Activated CD4-positive, alpha-beta T cell treated with anti-CD3 and anti-CD28 coated beads, Interleukin-2, Interleukin-6, amounts not matched to agents 100 ng/mL and 50 ng/mL, durations not matched to agents 16 hours and 8 hours (primary cell): ENCODE measurements around the gene TPM4.
"Not testable (repeated sequence)": the region's sequence is repeated elsewhere in the genome, so short reads cannot be mapped to it uniquely, and the experiment has no call there.

Source experiments
- DNase-seq: peaks from one replicate; pipeline ENCODE4 v3.0.0-alpha.2; 2020

The TPM4 gene

GRCh38 chr19:16076154-16076957, at the start of gene TPM4:
Gene TPM4 (plus strand): TSS chr19:16076495. CDS start chr19:16076566, 71 bp downstream.
- DNase-seq: peak; percentile 96

DNA sequence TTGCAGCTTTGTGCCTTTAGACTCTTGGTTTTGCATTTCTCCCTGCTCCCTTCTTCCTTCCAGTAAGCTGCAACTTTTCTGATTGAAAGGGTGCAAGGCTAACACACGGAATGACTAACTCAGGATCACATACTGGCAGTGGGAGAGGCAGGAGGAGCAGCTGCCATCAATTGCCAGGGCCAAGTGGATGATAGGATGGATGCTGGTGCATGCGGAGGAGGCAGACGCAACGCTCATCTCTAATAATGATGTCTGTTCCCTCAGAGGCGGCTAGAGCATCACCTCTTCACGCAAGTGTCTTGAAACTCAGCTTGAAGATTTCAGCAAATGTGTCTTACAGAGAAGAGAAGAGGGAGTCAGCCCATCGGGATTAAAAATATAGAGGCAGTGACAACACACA, 49.5 kb upstream of the TPM4 start:
- no peak for DNase-seq

- DNase-seq: no peak
These were observed 48.8 kb upstream of the TPM4 start for GRCh38 chr19:16027528-16027927.

DNA sequence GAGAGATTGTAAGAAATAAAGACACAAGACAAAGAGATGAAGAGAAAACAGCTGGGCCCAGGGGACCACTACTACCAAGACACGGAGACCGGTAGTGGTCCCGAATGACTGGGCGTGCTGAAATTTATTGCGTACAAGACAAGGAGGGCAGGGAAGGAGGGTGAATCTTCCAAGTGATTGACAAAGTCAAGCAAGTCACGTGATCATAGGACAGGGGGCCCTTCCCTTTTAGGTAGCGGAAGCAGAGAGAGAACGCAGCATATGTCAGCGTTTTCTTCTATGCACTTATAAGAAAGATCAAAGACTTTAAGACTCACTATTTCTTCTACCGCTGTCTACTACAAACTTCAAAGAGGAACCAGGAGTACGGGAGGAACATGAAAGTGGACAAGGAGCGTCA, 46.1 kb upstream of the TPM4 start:
- DNase-seq: not testable (repeated sequence)

GRCh38 chr19:16030964-16031871, 45.1 kb upstream of the TPM4 start:
- DNase-seq: no peak

GRCh38 chr19:16031872-16032200, 44.5 kb upstream of the TPM4 start:
- no peak for DNase-seq

DNA sequence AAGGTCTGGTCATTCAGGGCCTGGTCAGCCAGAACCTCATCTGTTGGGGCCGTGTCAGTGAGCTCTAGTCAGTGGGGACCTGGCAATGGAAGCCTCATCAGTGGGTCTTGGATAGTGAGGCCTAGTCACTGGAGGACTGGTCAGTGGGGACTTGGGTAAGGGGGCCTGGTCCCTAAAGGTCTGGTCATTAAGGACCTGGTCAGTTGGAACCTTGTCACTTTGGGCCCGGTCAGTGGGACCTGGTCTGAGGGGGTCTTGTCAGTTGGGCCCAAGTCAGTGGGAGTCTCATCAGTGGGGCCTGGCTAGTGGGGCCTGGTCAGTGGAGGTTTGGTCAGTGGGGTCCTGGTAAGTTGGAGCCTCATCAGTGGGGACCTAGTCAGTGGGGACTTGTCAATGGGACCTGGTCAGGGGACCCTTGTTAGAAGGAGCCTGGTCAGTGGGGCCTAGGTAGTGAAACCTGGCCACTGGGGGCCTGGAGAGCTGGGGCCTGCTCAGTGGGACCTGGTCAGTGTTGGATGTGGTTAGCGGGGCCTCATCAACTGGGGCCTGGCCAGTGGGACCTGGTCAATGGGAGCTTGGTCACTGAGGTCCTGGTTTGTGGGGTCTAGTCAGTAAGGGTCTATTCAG, 43.7 kb upstream of the TPM4 start:
- no peak for DNase-seq

DNA sequence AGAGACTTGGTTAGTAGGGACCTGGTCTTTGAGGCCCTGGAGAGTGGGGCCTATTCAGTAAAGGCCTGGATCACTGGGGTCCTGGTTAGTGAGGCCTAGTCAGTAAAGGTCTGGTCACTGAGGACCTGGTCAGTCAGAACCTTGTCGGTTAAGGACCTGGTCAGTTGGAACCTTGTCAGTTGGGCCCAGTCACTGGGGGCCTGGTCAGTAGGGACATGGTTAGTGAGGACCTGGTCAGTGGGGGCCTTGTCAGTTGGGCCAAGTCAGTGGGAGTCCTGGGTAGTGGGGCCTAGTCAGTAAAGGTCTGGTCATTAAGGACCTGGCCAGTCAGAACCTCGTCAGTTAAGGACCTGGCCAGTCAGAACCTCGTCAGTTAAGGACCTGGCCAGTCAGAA, 43.2 kb upstream of the TPM4 start:
- DNase-seq: no peak

DNA sequence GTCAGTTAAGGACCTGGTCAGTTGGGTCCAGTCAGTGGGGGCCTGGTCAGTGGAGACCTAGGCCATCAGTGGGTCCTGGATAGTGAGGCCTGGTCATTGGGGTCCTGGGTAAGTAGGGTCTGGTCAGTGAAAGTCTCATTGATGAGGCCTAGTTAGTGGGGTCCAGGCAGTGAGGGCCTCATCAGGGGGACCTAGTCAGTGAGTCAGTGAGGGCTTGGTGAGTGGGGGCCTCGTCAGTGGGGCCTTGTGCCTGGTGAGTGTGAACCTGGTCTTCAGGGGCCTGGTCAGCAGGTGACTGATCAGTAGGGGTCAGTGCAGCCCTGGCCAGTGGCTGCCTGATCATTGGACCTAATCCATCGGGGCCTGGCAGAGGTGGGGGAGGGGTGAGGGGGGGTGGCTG, 42.6 kb upstream of the TPM4 start:
- no peak for DNase-seq

DNA sequence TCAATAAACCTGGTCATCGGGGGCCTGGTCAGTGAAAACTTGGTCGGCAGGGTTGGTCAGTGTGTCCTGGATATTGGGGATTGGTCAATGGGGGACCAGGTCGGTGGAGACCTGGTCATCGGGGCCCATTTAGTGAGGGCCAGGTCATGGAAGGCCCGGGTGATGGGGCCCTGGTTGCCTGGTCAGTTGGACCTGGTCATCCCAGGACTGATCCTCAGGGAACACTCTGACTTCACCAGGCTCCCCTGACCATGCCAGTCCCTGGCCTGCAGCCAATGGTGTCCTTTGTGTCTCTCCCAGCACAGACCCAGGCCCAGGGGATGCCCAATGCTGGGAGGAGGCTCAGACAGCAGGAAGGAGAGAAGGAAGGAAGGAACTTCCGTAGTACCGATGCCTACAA, 42.1 kb upstream of the TPM4 start:
- no peak for DNase-seq

DNA sequence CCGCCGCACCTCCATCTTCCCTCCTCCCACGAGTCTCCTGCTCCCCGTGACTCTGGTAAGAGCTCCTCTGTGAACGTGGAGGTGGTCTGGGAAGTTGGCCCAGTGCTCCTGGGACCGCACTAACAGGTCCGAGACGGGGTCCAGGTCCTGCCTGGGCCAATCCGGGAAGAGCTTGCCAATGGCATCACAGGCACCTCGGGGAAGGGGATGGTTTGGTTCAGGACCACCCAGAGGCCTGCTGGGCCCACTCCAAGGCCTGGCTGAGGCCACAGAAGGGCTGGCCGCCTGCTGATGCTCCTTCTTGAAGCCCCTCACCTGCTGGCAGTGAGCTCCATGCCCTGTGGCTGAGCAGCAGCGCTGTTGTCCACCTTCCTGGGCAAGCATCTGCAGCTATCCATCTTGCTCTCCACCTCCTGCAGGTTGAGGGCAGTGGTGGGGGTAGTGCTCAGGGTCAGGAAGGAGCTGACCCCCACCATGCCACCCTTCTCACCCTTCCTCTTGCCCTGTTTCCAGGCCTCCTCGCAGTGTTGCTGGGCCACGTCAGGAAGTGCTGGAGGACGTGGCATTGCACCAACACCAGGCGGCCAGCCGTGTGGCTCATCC, 41.2 kb upstream of the TPM4 start:
- no peak for DNase-seq

DNA sequence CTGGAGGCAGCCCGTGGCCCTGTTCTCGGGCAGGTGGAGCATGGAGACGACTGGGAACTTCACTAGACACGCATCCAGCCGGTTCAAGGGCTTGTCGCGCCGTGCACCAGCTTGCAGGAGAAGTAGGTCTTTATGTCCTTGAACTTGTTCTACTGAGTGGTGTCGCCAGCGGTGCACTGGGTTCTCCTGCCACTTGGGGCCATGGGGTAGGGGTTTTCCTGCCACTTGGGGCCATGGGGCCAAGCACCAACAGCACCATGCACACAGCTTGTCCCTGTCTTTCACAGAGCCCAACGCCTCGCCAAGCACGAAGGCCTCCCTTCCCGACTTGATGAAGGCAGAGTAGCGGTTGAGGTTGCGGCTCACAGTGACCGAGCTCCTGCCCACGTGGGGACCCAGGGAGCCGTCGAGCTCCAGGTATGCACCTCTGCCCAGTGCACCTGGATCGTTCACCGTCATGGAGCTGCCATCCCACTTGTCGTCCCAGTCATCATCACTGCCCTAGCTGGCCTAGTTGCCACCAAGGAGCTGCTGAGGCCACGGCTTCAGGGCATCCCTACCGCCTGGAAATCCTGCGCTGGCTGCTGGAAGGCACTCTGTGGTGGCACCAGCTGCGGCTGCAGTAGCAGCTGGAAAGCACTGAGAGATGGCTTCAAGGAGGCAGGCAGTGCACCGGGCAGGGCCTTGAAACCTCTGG, 40.5 kb upstream of the TPM4 start:
- DNase-seq: no peak

DNA sequence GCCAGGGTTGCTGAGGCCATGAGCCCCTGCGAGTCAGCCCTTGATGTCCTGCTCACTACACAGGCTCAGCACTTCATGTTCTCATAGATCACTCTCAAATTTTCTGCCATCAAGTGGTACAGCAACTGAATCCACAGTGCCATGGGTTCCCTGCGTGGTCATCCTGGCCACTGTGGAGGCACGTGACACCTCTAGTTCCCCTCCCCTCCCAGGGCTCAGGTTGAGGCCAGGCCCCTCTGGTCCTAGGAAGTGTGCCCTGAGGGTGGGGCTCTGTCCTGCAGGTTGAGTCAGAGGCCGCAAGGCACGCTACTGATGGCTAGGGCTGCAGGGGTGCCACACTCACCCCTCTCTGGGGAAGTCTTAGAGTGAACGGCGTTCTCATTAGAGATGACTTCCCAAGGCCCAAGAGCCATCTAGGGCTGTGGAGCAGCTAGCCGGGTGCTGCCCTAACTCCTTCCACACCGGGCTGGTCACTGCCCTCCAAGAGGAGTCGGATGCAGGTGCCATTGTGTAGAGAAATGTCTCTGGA, 39.8 kb upstream of the TPM4 start:
- no peak for DNase-seq

DNA sequence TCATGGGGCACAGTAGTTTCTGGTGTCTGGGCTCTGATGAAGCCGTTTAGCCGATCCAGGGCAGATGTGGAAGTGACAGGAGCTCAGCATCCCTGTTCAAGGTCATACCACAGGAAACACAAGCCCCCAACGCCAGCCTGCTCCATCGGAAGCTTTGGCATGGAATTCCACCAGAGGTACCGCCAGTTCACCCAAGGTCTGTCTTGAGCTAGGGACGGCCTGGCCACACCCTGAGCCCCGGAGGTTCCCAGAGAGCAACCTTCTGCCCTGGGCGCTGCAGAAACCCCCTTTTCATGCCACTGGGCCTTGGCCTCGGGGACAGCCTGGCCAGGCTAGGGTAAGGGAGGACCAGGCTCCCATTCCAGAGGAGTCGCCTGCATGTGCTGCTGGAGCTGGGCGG, 39.4 kb upstream of the TPM4 start:
- DNase-seq: no peak

DNA sequence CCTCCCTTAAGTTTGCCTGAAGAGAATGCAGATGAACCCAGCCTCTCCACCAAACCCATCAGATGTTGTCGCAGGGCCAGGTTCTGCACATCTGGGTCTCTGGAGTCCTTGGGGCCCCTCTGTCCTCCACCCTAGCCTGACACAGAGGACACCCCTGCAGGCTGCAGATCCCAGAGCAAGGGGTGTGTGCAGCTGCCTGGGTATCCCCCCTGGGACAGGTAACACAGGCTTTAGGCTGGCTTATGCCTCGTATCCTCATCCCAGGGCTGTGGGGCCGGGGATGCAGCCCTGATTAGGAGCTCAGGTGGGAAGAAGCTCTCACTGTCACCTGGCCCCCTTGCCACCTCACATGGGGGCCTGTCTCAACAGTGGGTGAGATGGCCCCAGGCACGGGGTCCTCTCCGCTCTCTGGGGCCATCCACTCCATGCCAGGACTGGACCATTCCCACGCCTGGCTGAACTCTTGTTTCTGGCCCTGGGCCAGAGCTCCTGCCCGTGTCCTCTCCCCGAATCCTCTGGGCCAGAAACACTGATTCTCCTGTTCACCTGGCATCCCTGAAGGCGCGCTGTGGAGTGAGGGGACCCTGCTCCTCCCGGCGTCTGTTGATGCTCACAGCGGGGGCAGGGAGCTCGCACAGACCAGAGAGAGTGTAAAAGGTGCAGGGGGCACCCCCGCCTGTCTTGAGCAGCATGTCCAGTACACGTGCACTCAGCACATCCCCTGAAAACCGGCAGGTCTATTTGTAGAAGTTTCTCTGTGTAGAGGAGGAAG, 38.7 kb upstream of the TPM4 start:
- DNase-seq: no peak

DNA sequence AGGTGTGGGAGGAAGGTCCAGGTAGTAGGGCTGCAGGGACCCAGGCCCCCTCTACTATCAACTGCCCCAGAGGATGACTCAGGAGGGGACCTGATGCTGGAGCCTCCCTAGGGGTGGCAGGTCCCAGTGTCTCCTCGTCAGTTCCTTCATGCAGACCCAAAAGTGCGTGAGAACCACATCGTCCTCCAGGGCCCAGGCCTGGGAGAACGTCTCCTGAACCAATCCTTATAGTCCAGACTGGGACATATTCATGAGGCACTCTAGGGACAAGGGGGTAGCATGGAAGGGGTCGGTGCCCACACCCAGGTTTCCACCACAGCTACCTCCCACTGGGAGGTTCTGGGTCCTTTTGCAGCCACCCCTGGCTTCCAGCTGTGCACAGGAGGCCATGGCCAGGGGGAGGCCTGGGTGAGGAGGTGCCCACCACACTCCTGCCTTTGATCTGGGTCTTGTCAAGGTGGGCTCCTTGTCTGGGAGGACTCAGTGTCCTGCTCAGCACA, 38.0 kb upstream of the TPM4 start:
- DNase-seq: no peak

- DNase-seq: no peak
These were observed 37.2 kb upstream of the TPM4 start for GRCh38 chr19:16039081-16039480.

GRCh38 chr19:16039545-16039944, 36.8 kb upstream of the TPM4 start:
- DNase-seq: no peak

DNA sequence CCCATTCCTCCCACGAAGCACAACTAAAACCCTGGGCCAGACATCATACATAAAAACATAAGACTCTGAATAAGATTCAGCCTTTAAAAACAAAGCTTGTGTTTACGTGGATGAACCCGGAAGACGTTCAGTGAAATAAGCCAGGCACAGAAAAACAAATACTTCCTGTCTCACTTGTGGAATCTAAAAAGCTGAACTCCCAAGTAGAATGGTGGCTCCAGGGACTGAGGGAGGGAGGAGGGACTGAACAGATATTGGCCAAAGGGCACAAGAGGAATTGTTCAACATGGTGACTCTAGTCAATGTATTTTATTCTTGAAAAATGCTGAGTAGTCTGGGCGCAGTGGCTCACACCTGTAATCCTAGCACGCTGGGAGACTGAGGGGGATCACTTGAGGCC, 35.7 kb upstream of the TPM4 start:
- no peak for DNase-seq

- DNase-seq: peak; percentile 85
These were observed 34.9 kb upstream of the TPM4 start for GRCh38 chr19:16041299-16041990.

- no peak for DNase-seq
These were observed 34.3 kb upstream of the TPM4 start for GRCh38 chr19:16041991-16042386.
